HEK293 (cell line): ENCODE data around the gene PFDN5.

Source experiments
- ZBTB1 ChIP-seq: fragments of 450-650 bp; formaldehyde crosslinking; IDR thresholded peaks from 2 replicates; pipeline ENCODE4 v1.5.1; 2016; ENCODE audit warnings: missing biosample characterization, missing genetic modification characterization
- ZNF133 ChIP-seq: fragments of 450-650 bp; formaldehyde crosslinking; IDR thresholded peaks from 2 replicates; pipeline ENCODE4 v1.5.1; 2016; ENCODE audit warnings: missing biosample characterization, missing genetic modification characterization
- ZNF223 ChIP-seq: fragments of 450-650 bp; formaldehyde crosslinking; IDR thresholded peaks from 2 replicates; pipeline ENCODE4 v1.5.1; 2016; ENCODE audit warnings: missing biosample characterization, missing genetic modification characterization
- ZNF274 ChIP-seq, 2 experiments: fragments of 200-500 bp in 1 of 2; fragments of 450-650 bp in 1 of 2; sonication (Bioruptor generic) in 1 of 2; formaldehyde crosslinking in 1 of 2; IDR thresholded peaks; 2 replicates each; pipeline versions ENCODE4 v1.5.1 to v1.6.1; 2014 to 2016; ENCODE audit warnings: borderline replicate concordance in 1 of 2, inconsistent platforms in 1 of 2, low read length in 1 of 2, missing biosample characterization in 1 of 2, missing genetic modification characterization in 1 of 2
- ZNF529 ChIP-seq: fragments of 450-650 bp; formaldehyde crosslinking; IDR thresholded peaks from 2 replicates; pipeline ENCODE4 v1.5.1; 2017; ENCODE audit warnings: missing genetic modification characterization, missing biosample characterization; ENCODE audit not compliant: insufficient replicate concordance
- ZNF549 ChIP-seq: fragments of 450-650 bp; IDR thresholded peaks from 2 replicates; pipeline ENCODE4 v1.5.1; 2018; ENCODE audit warnings: missing biosample characterization, missing genetic modification characterization, mild to moderate bottlenecking, inconsistent platforms, moderate library complexity
- TF ChIP-seq, protein P1 (sequence below): sonication (generic); formaldehyde crosslinking; IDR thresholded peaks from 2 replicates; pipeline ENCODE4 v1.8.1; 2022; ENCODE audit warnings: mild to moderate bottlenecking, moderate library complexity, missing genetic modification reagents

DNA sequence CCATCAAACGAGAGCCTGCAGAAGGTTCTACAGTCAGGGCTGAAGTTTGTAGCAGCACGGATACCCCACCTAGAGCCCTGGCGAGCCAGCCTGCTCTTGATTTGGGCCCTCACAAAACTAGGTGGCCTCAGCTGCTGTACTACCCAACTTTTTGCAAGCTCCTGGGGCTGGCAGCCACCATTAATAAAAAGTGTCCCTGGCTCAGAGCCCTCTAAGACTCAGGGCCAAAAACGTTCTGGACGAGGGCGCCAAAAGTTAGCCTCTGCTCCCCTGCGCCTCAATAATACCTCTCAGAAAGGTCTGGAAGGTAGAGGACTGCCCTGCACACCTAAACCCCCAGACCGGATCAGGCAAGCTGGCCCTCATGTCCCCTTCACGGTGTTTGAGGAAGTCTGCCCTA, 8.9 kb upstream of the PFDN5 start:
- TF ChIP-seq ZNF529 (tag by site-specific recombination) = no peak
- TF ChIP-seq, protein P1, sequence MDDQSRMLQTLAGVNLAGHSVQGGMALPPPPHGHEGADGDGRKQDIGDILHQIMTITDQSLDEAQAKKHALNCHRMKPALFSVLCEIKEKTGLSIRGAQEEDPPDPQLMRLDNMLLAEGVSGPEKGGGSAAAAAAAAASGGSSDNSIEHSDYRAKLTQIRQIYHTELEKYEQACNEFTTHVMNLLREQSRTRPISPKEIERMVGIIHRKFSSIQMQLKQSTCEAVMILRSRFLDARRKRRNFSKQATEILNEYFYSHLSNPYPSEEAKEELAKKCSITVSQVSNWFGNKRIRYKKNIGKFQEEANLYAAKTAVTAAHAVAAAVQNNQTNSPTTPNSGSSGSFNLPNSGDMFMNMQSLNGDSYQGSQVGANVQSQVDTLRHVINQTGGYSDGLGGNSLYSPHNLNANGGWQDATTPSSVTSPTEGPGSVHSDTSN = no peak
- no peak for TF ChIP-seq ZNF133
- no peak for TF ChIP-seq ZNF223 (tag by site-specific recombination)
- no peak for TF ChIP-seq ZNF549 (tag by site-specific recombination)
- no peak for TF ChIP-seq ZNF274 (IDR thresholded peaks at IDR 0.05; ENCODE audit: low read length)
- no peak for TF ChIP-seq ZNF274 (tag by site-specific recombination; IDR thresholded peaks at IDR 0.05; ENCODE audit: borderline replicate concordance)
- TF ChIP-seq ZBTB1 (tag by site-specific recombination) = no peak
